ENCODE measurements around the gene TGM6. TPM values are rescaled to one million over a fixed set of nuclear protein-coding genes. Genes with fewer than 3 reads are reported as not detected.

Gene TGM6
- total and polyA plus RNA-seq, 11 donors, result not detected

GRCh38 chr20:2350606-2351005 is 30.1 kb upstream of the TGM6 start:
- TF ChIP-seq POLR2A (IDR thresholded peaks at IDR 0.05), result no peak
- TF ChIP-seq CTCF (IDR thresholded peaks at IDR 0.05), result no peak
- no peaks in the 10 kb centered on the region for H3K36me3 ChIP-seq
- ATAC-seq (no peak), DNase-seq (no peak)
- 82 to 84% (median 82%) methylated on average over 5 of the region's 5 CpGs for WGBS, 4 donors
- peaks cover 0 to 40% (median 11%) of the 10 kb centered on the region in 9 donors for H3K27me3 ChIP-seq
- intact Hi-C loops (cut with DNase I), result loop anchor here in 1 of 10 donors (2.0 kb wide), 1 partner anchor 98 kb away; no protein-coding TSS in a partner anchor
- no peak overlapping the region for H3K27ac ChIP-seq
- no peaks in the 10 kb centered on the region for H3K4me1 ChIP-seq
- H3K9me3 ChIP-seq, result peaks cover 0 to 6% (median 0%) of the 10 kb centered on the region in 12 donors
- H3K4me3 ChIP-seq, result no peak overlapping the region

GRCh38 chr20:2353231-2353630 is 27.5 kb upstream of the TGM6 start:
- ATAC-seq, result no peak
- TF ChIP-seq POLR2A (IDR thresholded peaks at IDR 0.05), result no peak
- TF ChIP-seq CTCF (IDR thresholded peaks at IDR 0.05), result no peak
- WGBS, 4 donors, result 51 to 60% (median 56%) methylated on average over 3 of the region's 3 CpGs

GRCh38 chr20:2357114-2357513 is 23.6 kb upstream of the TGM6 start:
- Histone ChIP-seq H3K9me3 (peaks cover 0 to 24% (median 13%) of the 10 kb centered on the region in 12 donors), H3K4me1 (no peaks in the 10 kb centered on the region), H3K27me3 (peaks cover 0 to 19% (median 0%) of the 10 kb centered on the region in 9 donors), H3K27ac (no peak overlapping the region), H3K36me3 (no peaks in the 10 kb centered on the region), H3K4me3 (no peak overlapping the region)
- WGBS, 4 donors, result 51 to 75% (median 63%) methylated on average over 2 of the region's 2 CpGs
- no peak for DNase-seq
- intact Hi-C loops (cut with DNase I), result no loop called here
- ATAC-seq, result no peak
- TF ChIP-seq POLR2A (IDR thresholded peaks at IDR 0.05) (no peak), CTCF (IDR thresholded peaks at IDR 0.05) (no peak)

More at GRCh38 chr20:2353231-2353630, 27.5 kb upstream of the TGM6 start:
- Histone ChIP-seq H3K36me3 (no peaks in the 10 kb centered on the region), H3K4me3 (no peak overlapping the region), H3K27ac (no peak overlapping the region), H3K9me3 (no peaks in the 10 kb centered on the region), H3K4me1 (no peaks in the 10 kb centered on the region), H3K27me3 (peaks cover 0 to 30% (median 8%) of the 10 kb centered on the region in 9 donors)
- DNase-seq, result no peak
- intact Hi-C loops (cut with DNase I), result no loop called here

GRCh38 chr20:2358006-2358405 is 22.7 kb upstream of the TGM6 start:
- 76 to 94% (median 88%) methylated on average over 3 of the region's 3 CpGs for WGBS, 4 donors
- intact Hi-C loops (cut with DNase I), result no loop called here
- peaks cover 0 to 17% (median 0%) of the 10 kb centered on the region in 9 donors for H3K27me3 ChIP-seq
- ATAC-seq, result no peak
- H3K4me1 ChIP-seq, result no peaks in the 10 kb centered on the region
- H3K27ac ChIP-seq, result no peak overlapping the region
- H3K4me3 ChIP-seq, result no peak overlapping the region
- H3K36me3 ChIP-seq, result no peaks in the 10 kb centered on the region
- TF ChIP-seq POLR2A (IDR thresholded peaks at IDR 0.05), result no peak
- TF ChIP-seq CTCF (IDR thresholded peaks at IDR 0.05), result no peak
- peaks cover 0 to 26% (median 13%) of the 10 kb centered on the region in 12 donors for H3K9me3 ChIP-seq
- DNase-seq, result no peak
